Measurements from ENCODE around the gene PACSIN2. TPM values are rescaled to one million over a fixed set of nuclear protein-coding genes. Genes with fewer than 3 reads are reported as not detected.
"Not testable (repeated sequence)": the region's sequence is repeated elsewhere in the genome, so short reads cannot be mapped to it uniquely, and the experiment has no call there.

The PACSIN2 gene
- polyA plus RNA-seq, 5 donors = 57.4 to 68.7 (median 66.4) TPM

- DNase-seq = no peak
Measured at GRCh38 chr22:42928969-42929837, 85.7 kb downstream of the PACSIN2 start.

DNA sequence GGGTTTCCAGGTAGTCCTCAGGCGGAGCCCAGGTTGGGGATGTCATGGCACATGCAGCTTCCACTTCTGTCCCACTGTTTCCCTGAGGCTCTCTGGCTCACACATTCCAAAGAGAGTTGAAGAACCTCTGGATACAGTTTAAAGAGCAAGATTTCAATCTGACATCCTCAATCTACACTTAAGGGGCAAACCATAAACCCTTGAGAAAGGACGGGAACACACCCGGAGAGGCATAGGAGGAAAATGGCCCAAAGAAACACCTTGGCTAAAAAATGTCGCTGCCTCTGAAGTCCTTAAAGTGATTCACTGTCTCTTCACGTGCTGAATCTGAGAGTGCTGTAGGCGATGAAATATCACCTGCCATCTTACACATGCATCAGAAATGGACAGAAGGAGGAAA is 87.0 kb downstream of the PACSIN2 start:
- no peak for DNase-seq

- no peak for DNase-seq
Measured at GRCh38 chr22:42926768-42927167, 88.2 kb downstream of the PACSIN2 start.

DNA sequence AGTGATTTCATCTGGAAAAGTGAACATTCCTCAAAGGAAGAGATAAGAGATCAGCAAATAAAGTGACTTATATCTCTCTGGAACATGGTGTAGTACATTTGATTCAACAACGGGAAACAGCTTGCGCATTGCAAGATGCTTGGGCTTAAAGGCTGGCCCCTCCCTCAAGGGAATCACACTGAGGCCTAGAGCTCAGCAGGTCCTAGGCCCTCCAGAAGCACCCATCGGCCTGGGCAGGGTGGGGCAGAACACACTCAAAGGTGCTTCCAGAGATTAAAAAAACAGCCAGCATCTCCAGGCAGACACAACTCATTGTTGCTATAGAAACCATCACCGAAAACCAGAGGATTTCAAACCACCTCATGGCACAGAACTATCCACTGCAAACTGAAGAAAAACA is 88.8 kb downstream of the PACSIN2 start:
- DNase-seq = no peak

DNA sequence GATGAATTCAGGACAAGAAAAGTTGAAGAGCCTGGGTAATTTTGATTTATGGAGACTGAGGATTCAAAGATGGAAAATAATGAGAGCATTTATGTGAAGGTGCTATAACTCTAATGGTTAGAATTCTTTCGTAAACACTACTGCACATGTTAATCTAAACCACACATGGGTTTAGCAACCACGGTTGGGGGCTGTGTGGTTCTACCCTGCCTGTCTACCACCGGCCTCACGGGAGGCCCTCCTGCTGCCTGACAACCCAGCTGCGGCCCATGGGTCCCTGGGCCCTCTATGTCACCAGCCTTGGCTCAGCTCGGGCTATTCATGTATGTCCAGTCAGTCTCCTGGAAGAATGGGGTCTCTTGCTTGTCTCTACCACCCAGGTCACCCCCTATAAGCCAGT is 89.4 kb downstream of the PACSIN2 start:
- no peak for DNase-seq

- not testable (repeated sequence) for DNase-seq
Measured at GRCh38 chr22:42925031-42925430, 89.9 kb downstream of the PACSIN2 start.

GRCh38 chr22:42924436-42924835 is 90.5 kb downstream of the PACSIN2 start:
- DNase-seq = no peak

DNA sequence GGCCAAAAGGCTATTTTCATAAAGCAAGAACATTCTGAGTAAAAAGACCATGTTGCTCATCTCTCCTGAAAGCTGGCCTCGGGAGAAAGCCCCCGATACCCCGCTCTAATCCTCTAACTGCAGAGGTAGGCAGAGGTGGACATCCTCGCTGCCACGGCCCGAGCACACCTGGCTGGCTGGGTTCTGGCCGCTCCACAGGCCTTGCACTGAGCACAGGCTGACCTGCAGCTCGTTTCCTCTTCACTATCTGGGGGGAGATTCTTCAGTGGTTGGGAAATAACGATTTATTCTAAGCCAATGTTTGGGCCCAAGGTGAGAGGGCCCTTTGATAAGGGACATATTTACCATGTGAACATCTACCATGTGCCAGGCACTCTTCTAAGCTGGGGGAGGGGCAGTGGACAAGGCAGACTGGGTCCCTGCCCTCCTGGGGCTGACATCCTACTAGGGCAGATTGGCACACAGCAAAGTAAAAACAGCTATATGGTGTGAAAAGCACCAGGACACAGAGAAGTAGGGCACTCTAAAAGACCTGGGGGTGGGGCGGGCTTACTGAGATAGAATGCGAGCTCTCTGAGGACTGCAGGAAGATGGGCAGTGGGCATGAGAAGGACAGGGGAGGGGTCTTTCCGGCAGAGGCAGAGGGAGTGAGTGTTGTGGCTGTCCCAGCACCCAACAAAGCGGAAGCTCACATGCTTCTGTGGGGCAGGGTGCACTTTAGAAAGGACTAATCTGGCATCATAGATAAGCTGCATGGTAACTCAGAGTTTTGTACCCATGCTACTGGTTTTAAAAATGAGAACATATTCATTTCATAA is 92.4 kb downstream of the PACSIN2 start:
- DNase-seq = no peak

- no peak for DNase-seq
Measured at GRCh38 chr22:42920101-42920820, 94.7 kb downstream of the PACSIN2 start.

DNA sequence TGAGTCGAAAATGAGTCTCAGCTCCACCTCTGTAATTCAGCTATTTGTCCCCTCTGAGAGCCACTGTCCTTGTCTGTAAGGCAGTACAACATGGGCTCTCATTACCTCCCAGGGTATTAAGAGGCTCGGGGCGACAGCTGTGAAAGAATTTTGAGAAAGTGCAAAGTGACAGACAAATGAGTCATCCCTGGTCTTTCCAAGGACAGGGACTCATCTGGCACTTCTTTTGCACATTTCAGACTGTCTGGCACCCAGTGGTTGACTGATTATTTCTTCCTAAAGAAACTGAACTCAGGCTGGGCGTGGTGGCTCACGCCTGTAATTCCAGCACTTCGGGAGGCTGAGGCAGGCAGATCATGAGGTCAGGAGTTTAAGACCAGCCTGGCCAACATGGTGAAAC is 95.8 kb downstream of the PACSIN2 start:
- no peak for DNase-seq

- DNase-seq = no peak
Measured at GRCh38 chr22:42918500-42918899, 96.4 kb downstream of the PACSIN2 start.

- DNase-seq = not testable (repeated sequence)
Measured at GRCh38 chr22:42917358-42917757, 97.6 kb downstream of the PACSIN2 start.

GRCh38 chr22:42915980-42916765 is 98.8 kb downstream of the PACSIN2 start:
- DNase-seq = no peak

- DNase-seq = no peak
Measured at GRCh38 chr22:42914511-42915076, 100.4 kb downstream of the PACSIN2 start.

DNA sequence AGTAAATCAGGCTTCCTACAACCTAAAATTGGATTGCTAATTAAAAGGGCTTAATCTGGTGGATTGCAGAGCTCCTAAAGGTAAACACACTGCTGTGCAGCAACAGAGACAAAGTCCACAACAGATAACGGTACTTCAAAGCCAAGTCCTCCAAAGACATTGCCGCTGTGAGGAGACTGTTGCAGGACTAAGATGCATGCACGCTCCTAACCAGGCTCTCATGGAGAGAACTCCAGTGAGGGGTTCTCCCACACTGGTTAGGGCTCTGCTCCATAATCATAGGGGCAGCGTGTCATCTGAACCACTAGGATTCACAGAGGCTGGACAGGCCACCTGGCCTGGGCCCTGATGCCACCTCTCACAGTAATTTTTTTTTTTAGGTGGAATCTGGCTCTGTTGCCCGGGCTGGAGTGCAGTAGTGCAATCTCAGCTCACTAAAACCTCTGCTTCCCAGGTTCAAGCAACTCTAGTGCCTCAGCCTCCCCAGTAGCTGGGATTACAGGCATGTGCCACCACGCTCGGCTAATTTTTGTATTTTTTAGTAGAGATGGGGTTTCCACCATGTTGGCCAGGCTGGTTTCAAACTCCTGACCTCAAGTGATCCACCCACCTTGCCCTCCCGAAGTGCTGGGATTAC is 101.0 kb downstream of the PACSIN2 start:
- DNase-seq = no peak

DNA sequence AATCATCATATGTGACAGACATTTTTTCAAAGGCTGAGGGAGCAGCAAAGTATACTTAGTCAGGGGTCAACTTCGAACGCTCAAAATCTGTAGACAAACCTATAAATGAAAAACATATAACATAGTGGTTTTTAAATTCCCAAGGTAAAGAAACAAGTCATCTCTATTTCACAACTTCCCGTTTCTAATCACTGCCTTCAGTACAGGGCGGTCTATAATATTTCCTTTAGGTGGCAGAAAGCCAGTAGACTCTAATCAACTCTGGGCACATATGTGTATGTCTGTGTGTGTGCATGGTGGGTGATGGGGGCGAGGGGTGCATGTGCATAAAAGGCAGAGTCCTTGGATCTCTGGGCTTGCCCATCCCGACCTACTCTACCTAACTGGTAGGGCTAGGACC is 102.9 kb downstream of the PACSIN2 start:
- no peak for DNase-seq

DNA sequence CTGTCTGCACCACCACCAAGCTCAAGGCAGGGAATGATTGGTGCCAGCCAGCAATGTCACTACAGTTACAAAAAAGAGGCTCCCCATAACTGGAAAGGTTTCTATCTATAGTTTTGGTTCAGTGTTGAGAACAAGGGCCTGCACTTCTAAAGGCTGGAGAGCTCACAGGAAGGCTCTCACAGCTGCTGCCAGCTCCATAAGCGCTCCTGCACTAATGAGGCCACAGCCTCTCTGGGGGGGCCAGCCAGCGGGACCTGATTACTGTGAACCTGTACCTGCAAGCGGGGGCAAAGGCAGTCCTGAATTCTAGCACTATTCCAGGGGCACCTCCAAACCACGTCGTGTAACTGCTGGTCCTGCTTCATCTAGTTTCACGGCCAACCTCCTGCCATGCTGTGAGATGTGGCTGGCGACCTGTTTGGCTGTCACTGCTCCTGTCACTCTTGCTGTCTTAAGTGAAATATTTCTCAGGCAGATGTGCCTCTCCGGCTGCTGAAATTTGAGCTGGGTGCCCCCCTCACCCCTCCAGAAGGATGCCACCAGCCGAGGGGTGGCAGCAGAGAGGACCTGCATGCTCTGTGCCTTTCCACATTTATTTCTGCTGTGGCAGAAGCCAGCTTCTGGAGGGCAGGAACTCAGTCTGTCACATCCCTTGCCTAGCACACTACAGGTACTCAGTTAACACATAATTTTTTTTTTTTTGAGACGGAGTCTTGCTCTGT is 104.6 kb downstream of the PACSIN2 start:
- DNase-seq = no peak

- DNase-seq = no peak
Measured at GRCh38 chr22:42909363-42910058, 105.4 kb downstream of the PACSIN2 start.

GRCh38 chr22:42908374-42908746 is 106.6 kb downstream of the PACSIN2 start:
- DNase-seq = no peak

Data from right lung (tissue), 5 donors.